CD8-positive, alpha-beta memory T cell (primary cell): ENCODE results near the gene ZBED4. TPM values are rescaled to one million over a fixed set of nuclear protein-coding genes. Genes with fewer than 3 reads are reported as not detected.
A peak's percentile ranks its signal among the peaks of the same experiment; 100 is the strongest.
"Not testable (repeated sequence)": the region's sequence is repeated elsewhere in the genome, so short reads cannot be mapped to it uniquely, and the experiment has no call there.

Experiments
- CTCF ChIA-PET: fragments of 350-600 bp; sonication (Branson Sonifier 250); formaldehyde crosslinking; loops from one replicate; lab custom pipeline; 2021; ENCODE audit warnings: antibody characterized with exemption; lab: Charles Lee
- POLR2A ChIA-PET: fragments of 350-600 bp; sonication (Branson Sonifier 250); formaldehyde crosslinking; loops from one replicate; lab custom pipeline; 2021; ENCODE audit warnings: antibody characterized with exemption; lab: Charles Lee
- DNase-seq, 5 donors: peaks; one replicate each; pipeline versions ENCODE4 v3.0.0 to v3.0.0-alpha.2; 2020 to 2022; ENCODE audit warnings: mixed read lengths in 1 of 5
- H3K27ac ChIP-seq: one replicate; pipeline ENCODE4 v1.7.0; 2013; ENCODE audit warnings: low read depth, mild to moderate bottlenecking, low read length, moderate library complexity
- H3K27me3 ChIP-seq: 2 replicates; pipeline ENCODE4 v1.7.0; 2013; ENCODE audit warnings: low read length, mild to moderate bottlenecking; ENCODE audit not compliant: insufficient read depth, poor library complexity, severe bottlenecking
- H3K36me3 ChIP-seq: 2 replicates; pipeline ENCODE4 v1.7.0; 2013; ENCODE audit warnings: mild to moderate bottlenecking, low read length, moderate library complexity; ENCODE audit not compliant: insufficient read depth
- H3K4me1 ChIP-seq: 2 replicates; pipeline ENCODE4 v1.7.0; 2013; ENCODE audit warnings: mild to moderate bottlenecking, low read length, moderate library complexity; ENCODE audit not compliant: insufficient read depth
- H3K4me3 ChIP-seq: 2 replicates; pipeline ENCODE4 v1.7.0; 2013; ENCODE audit warnings: mild to moderate bottlenecking, low read length
- H3K9me3 ChIP-seq: 2 replicates; pipeline ENCODE4 v1.7.0; 2013; ENCODE audit warnings: mild to moderate bottlenecking, low read length
- H3K27ac Mint-ChIP-seq, 8 donors: one replicate each; pipeline ENCODE4 v1.8.0; 2020 to 2021; ENCODE audit warnings: mixed read lengths in 8 of 8, mild to moderate bottlenecking in 6 of 8, inconsistent platforms in 3 of 8, moderate library complexity in 3 of 8
- H3K27me3 Mint-ChIP-seq, 2 donors: one replicate each; pipeline ENCODE4 v1.8.0; 2020 to 2021; ENCODE audit warnings: mixed read lengths in 2 of 2, mild to moderate bottlenecking in 1 of 2, moderate library complexity in 1 of 2
- H3K36me3 Mint-ChIP-seq, 3 donors: one replicate each; pipeline ENCODE4 v1.8.0; 2020 to 2021; ENCODE audit warnings: mixed read lengths in 3 of 3, inconsistent platforms in 1 of 3, mild to moderate bottlenecking in 1 of 3
- H3K4me1 Mint-ChIP-seq, 3 donors: one replicate each; pipeline ENCODE4 v1.8.0; 2020 to 2021; ENCODE audit warnings: mixed read lengths in 3 of 3, inconsistent platforms in 1 of 3, mild to moderate bottlenecking in 1 of 3
- H3K4me3 Mint-ChIP-seq, 7 donors: one replicate each; pipeline ENCODE4 v1.8.0; 2020 to 2021; ENCODE audit warnings: mixed read lengths in 7 of 7, mild to moderate bottlenecking in 6 of 7, moderate library complexity in 4 of 7, inconsistent platforms in 2 of 7
- H3K9me3 Mint-ChIP-seq, 5 donors: one replicate each; pipeline ENCODE4 v1.8.0; 2020 to 2022; ENCODE audit warnings: mixed read lengths in 5 of 5, mild to moderate bottlenecking in 3 of 5, moderate library complexity in 2 of 5, inconsistent platforms in 1 of 5
- polyA plus RNA-seq: library from polyadenylated mRNA; unstranded; fragments of 300-500 nt; fragmentation: Illumina TruSeq; gene quantifications from one replicate; pipeline ENCODE4 v1.2.3, GENCODE V29; 2021
- total RNA-seq, 2 experiments: library from RNA; stranded (reverse); gene quantifications; one replicate each; pipeline ENCODE4 v1.2.3, GENCODE V29; 2021

The ZBED4 gene
- total and polyA plus RNA-seq, 3 experiments from 2014 or later, result 11.1 to 24.3 (median 24.2) TPM

- peaks cover 4 to 13% of the 10 kb centered on the region in 2 donors for H3K27me3 Mint-ChIP-seq
- not testable (repeated sequence) for H3K9me3 ChIP-seq, H3K36me3 Mint-ChIP-seq, DNase-seq, H3K27me3 ChIP-seq, H3K36me3 ChIP-seq, H3K9me3 Mint-ChIP-seq
- H3K4me1 ChIP-seq, result peaks cover 33% of the 10 kb centered on the region
- POLR2A ChIA-PET, result interaction anchor here (0.6 to 1.0 kb wide), 3 partner anchors 14 to 26 kb away, joined by 3 to 14 read pairs (median 4); no protein-coding TSS in a partner anchor
- H3K4me1 Mint-ChIP-seq, result peaks cover 33 to 60% (median 41%) of the 10 kb centered on the region in 3 donors
- H3K4me3 ChIP-seq, result peak overlapping the region; percentile 59
- peak overlapping the region; percentile 84 for H3K27ac ChIP-seq
- peak overlapping the region; percentile 50 to 85 (median 69) for H3K4me3 Mint-ChIP-seq
- CTCF ChIA-PET, result interaction anchor here (0.9 to 1.3 kb wide), 2 partner anchors 14 to 18 kb away, joined by 3 to 5 read pairs; no protein-coding TSS in a partner anchor
- H3K27ac Mint-ChIP-seq, result peak overlapping the region in 7 of 8 donors; percentile 36 to 94 (median 74)
Observed at GRCh38 chr22:49852568-49852897, 1.1 kb upstream of the ZBED4 start.

DNA sequence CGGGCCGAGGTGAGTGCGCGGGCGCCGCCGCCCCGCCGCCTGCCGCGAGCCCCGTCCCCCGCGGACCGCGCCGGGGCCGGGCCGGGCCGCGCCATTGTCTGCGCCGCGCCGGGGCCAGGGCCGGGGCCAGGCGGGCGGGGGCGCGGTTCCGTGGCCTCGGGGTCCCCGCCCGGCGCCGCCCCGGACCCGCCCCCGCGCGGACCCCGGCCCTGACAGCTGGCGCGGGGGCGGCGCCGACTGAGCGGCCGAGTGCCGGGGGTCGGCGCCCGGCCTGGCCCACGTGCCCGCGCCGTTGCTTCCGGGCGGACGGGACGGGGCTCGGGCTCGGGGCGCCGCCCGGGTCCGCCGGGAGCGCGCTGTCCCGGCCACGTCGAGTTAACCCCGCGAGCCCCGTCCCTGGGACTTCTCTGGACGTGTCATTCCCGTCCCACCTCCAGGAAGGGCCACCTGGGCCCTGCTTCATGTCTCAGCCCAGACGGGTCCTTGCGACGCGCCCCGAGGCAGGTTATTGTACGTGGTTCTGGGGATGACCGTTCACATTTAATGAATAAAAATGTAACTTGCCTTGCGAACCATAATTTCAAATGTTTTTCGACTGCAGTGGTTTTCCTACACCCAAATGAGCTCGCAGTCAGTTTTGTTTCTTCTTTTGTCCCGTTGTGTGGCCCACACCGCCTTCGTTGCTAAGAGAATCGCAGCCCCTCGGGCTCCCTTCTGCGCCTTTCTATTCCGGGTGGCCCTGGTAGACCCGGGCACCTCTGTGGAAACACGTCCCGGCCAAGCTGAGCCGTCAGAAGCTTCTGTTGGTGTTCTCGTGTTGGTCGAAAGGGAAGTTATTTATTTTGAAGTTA, 562 bp downstream of the ZBED4 start:
- H3K36me3 Mint-ChIP-seq, result peaks cover 0 to 8% (median 2%) of the 10 kb centered on the region in 3 donors
- peak in 3 of 5 donors; percentile 13 to 56 (median 49) for DNase-seq
- Histone ChIP-seq H3K4me3 (peak overlapping the region; percentile 62), H3K27me3 (no peaks in the 10 kb centered on the region), H3K36me3 (no peaks in the 10 kb centered on the region), H3K27ac (peak overlapping the region; percentile 25), H3K9me3 (no peaks in the 10 kb centered on the region), H3K4me1 (peaks cover 34% of the 10 kb centered on the region)
- peaks cover 43 to 70% (median 54%) of the 10 kb centered on the region in 3 donors for H3K4me1 Mint-ChIP-seq
- H3K4me3 Mint-ChIP-seq, result peak overlapping the region; percentile 89 to 97 (median 95)
- ChIA-PET CTCF (interaction anchor here (1.0 to 1.5 kb wide), 2 partner anchors 14 to 47 kb away, joined by 3 to 5 read pairs; no protein-coding TSS in a partner anchor), POLR2A (interaction anchor here (0.6 to 1.6 kb wide), 3 partner anchors 14 to 65 kb away, joined by 3 to 5 read pairs (median 4); no protein-coding TSS in a partner anchor)
- H3K27me3 Mint-ChIP-seq, result peaks cover 4 to 8% of the 10 kb centered on the region in 2 donors
- H3K9me3 Mint-ChIP-seq, result no peaks in the 10 kb centered on the region
- H3K27ac Mint-ChIP-seq, result peak overlapping the region; percentile 89 to 99 (median 97)

DNA sequence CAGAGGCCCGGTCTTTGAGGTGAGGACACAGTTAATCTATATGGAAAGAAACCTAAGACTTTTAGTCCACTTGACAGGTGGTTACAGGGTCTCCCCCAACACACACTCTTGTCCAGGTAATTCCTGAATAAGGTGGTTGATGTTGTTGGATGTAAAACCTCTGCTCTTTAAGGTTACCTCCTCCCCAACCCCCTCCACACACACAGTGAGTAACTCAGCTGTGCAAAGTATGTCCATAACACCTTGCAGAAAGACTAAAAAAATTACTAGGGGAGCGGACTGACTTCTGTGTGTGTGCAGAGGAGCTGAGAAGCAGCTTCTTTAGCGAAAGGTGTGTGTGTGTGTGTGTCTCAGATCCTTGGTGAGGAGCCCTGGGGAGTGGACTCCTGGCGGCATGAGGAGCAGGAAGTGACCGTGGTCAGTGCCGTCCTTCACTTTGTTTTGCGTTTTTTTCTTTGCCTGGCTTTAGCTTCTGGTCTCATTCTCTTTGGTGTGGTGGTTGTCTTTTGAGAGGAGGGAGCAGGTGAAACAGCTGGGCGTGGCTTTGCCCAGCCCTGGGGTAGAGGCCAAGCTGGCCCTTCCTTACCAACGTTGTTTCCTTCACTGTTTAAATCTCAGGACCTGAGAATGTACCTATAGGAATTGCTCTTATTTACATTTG, 1.7 kb downstream of the ZBED4 start:
- Mint-ChIP-seq H3K27ac (peak overlapping the region; percentile 80 to 99 (median 96)), H3K4me3 (peak overlapping the region; percentile 89 to 97 (median 95)), H3K4me1 (peaks cover 41 to 70% (median 54%) of the 10 kb centered on the region in 3 donors), H3K36me3 (peaks cover 0 to 8% (median 2%) of the 10 kb centered on the region in 3 donors), H3K9me3 (no peaks in the 10 kb centered on the region), H3K27me3 (peaks cover 4 to 5% of the 10 kb centered on the region in 2 donors)
- H3K27me3 ChIP-seq, result no peaks in the 10 kb centered on the region
- no peaks in the 10 kb centered on the region for H3K9me3 ChIP-seq
- no peak for DNase-seq
- CTCF ChIA-PET, result interaction anchor here (1.0 to 1.5 kb wide), 3 partner anchors 13 to 88 kb away, joined by 3 to 5 read pairs (median 3); no protein-coding TSS in a partner anchor
- peaks cover 26% of the 10 kb centered on the region for H3K4me1 ChIP-seq
- H3K27ac ChIP-seq, result no peak overlapping the region
- no peaks in the 10 kb centered on the region for H3K36me3 ChIP-seq
- POLR2A ChIA-PET, result interaction anchor here (0.6 to 1.6 kb wide), 4 partner anchors 13 to 64 kb away, joined by 3 to 5 read pairs (median 4); no protein-coding TSS in a partner anchor
- H3K4me3 ChIP-seq, result peak overlapping the region; percentile 62

GRCh38 chr22:49856343-49856742, 2.7 kb downstream of the ZBED4 start:
- ChIA-PET CTCF (interaction anchor here (0.9 to 1.1 kb wide), 2 partner anchors 18 to 174 kb away, joined by 3 read pairs; no protein-coding TSS in a partner anchor), POLR2A (interaction anchor here (0.6 to 0.7 kb wide), 2 partner anchors 13 to 14 kb away, joined by 3 read pairs; no protein-coding TSS in a partner anchor)
- Mint-ChIP-seq H3K9me3 (no peaks in the 10 kb centered on the region), H3K27ac (peak overlapping the region in 3 of 8 donors; percentile 94 to 98 (median 97)), H3K36me3 (peaks cover 0 to 8% (median 2%) of the 10 kb centered on the region in 3 donors), H3K4me3 (peak overlapping the region in 6 of 7 donors; percentile 89 to 97 (median 96)), H3K27me3 (peaks cover 0 to 3% of the 10 kb centered on the region in 2 donors), H3K4me1 (peaks cover 38 to 68% (median 53%) of the 10 kb centered on the region in 3 donors)
- Histone ChIP-seq H3K4me1 (peaks cover 26% of the 10 kb centered on the region), H3K36me3 (no peaks in the 10 kb centered on the region), H3K4me3 (no peak overlapping the region), H3K27me3 (no peaks in the 10 kb centered on the region), H3K9me3 (no peaks in the 10 kb centered on the region), H3K27ac (no peak overlapping the region)
- DNase-seq, result no peak

GRCh38 chr22:49856766-49857618, 3.3 kb downstream of the ZBED4 start:
- no peak overlapping the region for H3K4me3 ChIP-seq
- H3K36me3 ChIP-seq, result no peaks in the 10 kb centered on the region
- Mint-ChIP-seq H3K9me3 (no peaks in the 10 kb centered on the region), H3K4me3 (peak overlapping the region in 2 of 7 donors; percentile 23 to 42), H3K27ac (peak overlapping the region in 1 of 8 donors; percentile 50), H3K4me1 (peaks cover 39 to 70% (median 54%) of the 10 kb centered on the region in 3 donors), H3K27me3 (no peaks in the 10 kb centered on the region), H3K36me3 (peaks cover 0 to 8% (median 2%) of the 10 kb centered on the region in 3 donors)
- H3K9me3 ChIP-seq, result no peaks in the 10 kb centered on the region
- no peak overlapping the region for H3K27ac ChIP-seq
- no peaks in the 10 kb centered on the region for H3K27me3 ChIP-seq
- CTCF ChIA-PET, result interaction anchor here (0.9 kb wide), 1 partner anchor 173 kb away, joined by 3 read pairs; no protein-coding TSS in a partner anchor
- POLR2A ChIA-PET, result interaction anchor here (0.6 to 0.7 kb wide), 2 partner anchors 12 to 13 kb away, joined by 3 read pairs; no protein-coding TSS in a partner anchor
- H3K4me1 ChIP-seq, result peaks cover 26% of the 10 kb centered on the region
- no peak for DNase-seq

GRCh38 chr22:49858827-49859226, 5.2 kb downstream of the ZBED4 start:
- Histone ChIP-seq H3K27ac (no peak overlapping the region), H3K9me3 (no peaks in the 10 kb centered on the region), H3K4me3 (no peak overlapping the region), H3K4me1 (peaks cover 27% of the 10 kb centered on the region), H3K27me3 (no peaks in the 10 kb centered on the region), H3K36me3 (no peaks in the 10 kb centered on the region)
- Mint-ChIP-seq H3K27ac (peak overlapping the region in 5 of 8 donors; percentile 5 to 73 (median 51)), H3K36me3 (peaks cover 0 to 8% (median 2%) of the 10 kb centered on the region in 3 donors), H3K9me3 (no peaks in the 10 kb centered on the region), H3K4me1 (peaks cover 44 to 80% (median 55%) of the 10 kb centered on the region in 3 donors), H3K27me3 (no peaks in the 10 kb centered on the region), H3K4me3 (peak overlapping the region in 2 of 7 donors; percentile 13 to 31)
- no peak for DNase-seq
- ChIA-PET POLR2A (no interaction called here), CTCF (no interaction called here)
